Measurements from ENCODE around the gene LCP1.

Gene LCP1

GRCh38 chr13:46143184-46143701 is 38.7 kb downstream of the LCP1 start:
- no peak for DNase-seq (ENCODE audit: low read depth)
- H3K4me3 ChIP-seq (ENCODE audit: low read depth, low read length) = no peak overlapping the region
- no peak for TF ChIP-seq CTCF (IDR thresholded peaks at IDR 0.05; ENCODE audit: low read depth, low read length, missing control alignments)
- in situ Hi-C loops (cut with HindIII; ENCODE audit: low sequenced_read_pairs) = no loop called here

- H3K4me3 ChIP-seq (ENCODE audit: low read depth, low read length) = no peak overlapping the region
- DNase-seq (ENCODE audit: low read depth) = no peak
- TF ChIP-seq CTCF (IDR thresholded peaks at IDR 0.05; ENCODE audit: low read depth, low read length, missing control alignments) = no peak
- in situ Hi-C loops (cut with HindIII; ENCODE audit: low sequenced_read_pairs) = no loop called here
Measured at GRCh38 chr13:46142776-46143175, 39.2 kb downstream of the LCP1 start.

- no peak for TF ChIP-seq CTCF (IDR thresholded peaks at IDR 0.05; ENCODE audit: low read depth, low read length, missing control alignments)
- in situ Hi-C loops (cut with HindIII; ENCODE audit: low sequenced_read_pairs) = no loop called here
- no peak for DNase-seq (ENCODE audit: low read depth)
- H3K4me3 ChIP-seq (ENCODE audit: low read depth, low read length) = no peak overlapping the region
Measured at GRCh38 chr13:46140044-46140443, 41.9 kb downstream of the LCP1 start.

- no peak for TF ChIP-seq CTCF (IDR thresholded peaks at IDR 0.05; ENCODE audit: low read depth, low read length, missing control alignments)
- no peak for DNase-seq (ENCODE audit: low read depth)
- no peak overlapping the region for H3K4me3 ChIP-seq (ENCODE audit: low read depth, low read length)
- in situ Hi-C loops (cut with HindIII; ENCODE audit: low sequenced_read_pairs) = no loop called here
Measured at GRCh38 chr13:46137627-46138317, 44.2 kb downstream of the LCP1 start.

GRCh38 chr13:46136688-46137087 is 45.3 kb downstream of the LCP1 start:
- in situ Hi-C loops (cut with HindIII; ENCODE audit: low sequenced_read_pairs) = no loop called here
- no peak for TF ChIP-seq CTCF (IDR thresholded peaks at IDR 0.05; ENCODE audit: low read depth, low read length, missing control alignments)
- no peak overlapping the region for H3K4me3 ChIP-seq (ENCODE audit: low read depth, low read length)
- no peak for DNase-seq (ENCODE audit: low read depth)

GRCh38 chr13:46134961-46135522 is 46.9 kb downstream of the LCP1 start:
- in situ Hi-C loops (cut with HindIII; ENCODE audit: low sequenced_read_pairs) = no loop called here
- no peak for DNase-seq (ENCODE audit: low read depth)
- no peak overlapping the region for H3K4me3 ChIP-seq (ENCODE audit: low read depth, low read length)
- no peak for TF ChIP-seq CTCF (IDR thresholded peaks at IDR 0.05; ENCODE audit: low read depth, low read length, missing control alignments)

Measured in astrocyte of the cerebellum (primary cell).